SU-DHL-6 (cell line): Measurements from ENCODE around the gene RASGRP1.

ENCODE experiments used
- H2AFZ ChIP-seq: fragments of 200-600 bp; sonication (generic); 2 replicates; pipeline ENCODE4 v1.6.1; 2014; ENCODE audit warnings: low read depth, mild to moderate bottlenecking, moderate library complexity, mixed read lengths, antibody characterized with exemption, low read length; ENCODE audit not compliant: severe bottlenecking
- H3F3A ChIP-seq: fragments of 200-600 bp; shearing (Covaris generic); 2 replicates; pipeline ENCODE4 v1.6.0; 2016; ENCODE audit warnings: antibody characterized with exemption, mild to moderate bottlenecking; ENCODE audit not compliant: insufficient read depth
- H3K27ac ChIP-seq: fragments of 200-600 bp; sonication (generic); 2 replicates; pipeline ENCODE4 v1.5.1; 2016; ENCODE audit warnings: low read depth, mild to moderate bottlenecking, low read length, moderate library complexity, mixed read lengths
- H3K27me3 ChIP-seq: fragments of 200-600 bp; sonication (generic), shearing (Covaris generic); 2 replicates; pipeline ENCODE4 v1.6.0; 2014; ENCODE audit warnings: mild to moderate bottlenecking, low read length
- H3K36me3 ChIP-seq: fragments of 200-600 bp; sonication (generic); 2 replicates; pipeline ENCODE4 v1.6.1; 2014; ENCODE audit warnings: mild to moderate bottlenecking, low read length, mixed read lengths
- H3K4me2 ChIP-seq: fragments of 300-600, 200-600 bp; shearing (Covaris generic), sonication (generic); 2 replicates; pipeline ENCODE4 v1.6.0; 2014; ENCODE audit warnings: low read length, low read depth, mild to moderate bottlenecking; ENCODE audit not compliant: poor library complexity, severe bottlenecking
- H3K4me3 ChIP-seq: fragments of 200-600 bp; sonication (generic); 2 replicates; pipeline ENCODE4 v1.5.1; 2014; ENCODE audit warnings: antibody characterized with exemption, low read length, mild to moderate bottlenecking, mixed read lengths; ENCODE audit not compliant: insufficient read depth, poor library complexity, severe bottlenecking
- H3K79me2 ChIP-seq: fragments of 200-600 bp; sonication (generic); 2 replicates; pipeline ENCODE4 v1.6.1; 2014; ENCODE audit warnings: mild to moderate bottlenecking, low read length, moderate library complexity; ENCODE audit not compliant: insufficient read depth
- H3K9ac ChIP-seq: fragments of 200-600 bp; sonication (generic); 2 replicates; pipeline ENCODE4 v1.7.0; 2014; ENCODE audit warnings: mild to moderate bottlenecking, low read length
- H3K9me2 ChIP-seq: fragments of 200-600 bp; sonication (generic); replicated peaks from 2 replicates; pipeline ENCODE4 v1.6.1; 2014; ENCODE audit warnings: low read length; ENCODE audit not compliant: insufficient read depth
- H3K9me3 ChIP-seq: fragments of 200-600 bp; sonication (generic); 2 replicates; pipeline ENCODE4 v1.6.1; 2014; ENCODE audit warnings: low read length, mixed read lengths; ENCODE audit not compliant: insufficient read depth
- H4K20me1 ChIP-seq: fragments of 200-600 bp; sonication (generic); 2 replicates; pipeline ENCODE4 v1.6.1; 2014; ENCODE audit warnings: low read depth, mild to moderate bottlenecking, antibody characterized with exemption, low read length, moderate library complexity, mixed read lengths
- CTCF ChIP-seq: fragments of 200-600 bp; sonication (generic); IDR thresholded peaks from one replicate; pipeline ENCODE4 v1.5.1; 2017; ENCODE audit warnings: antibody characterized with exemption, mild to moderate bottlenecking, low read length, moderate library complexity; ENCODE audit not compliant: insufficient read depth, poor library complexity, severe bottlenecking
- EZH2phosphoT487 ChIP-seq: fragments of 200-600 bp; sonication (generic), shearing (Covaris generic); conservative IDR thresholded peaks from 2 replicates; pipeline ENCODE4 v1.6.1; 2018; ENCODE audit warnings: mild to moderate bottlenecking, antibody characterized with exemption, low read length, moderate library complexity, mixed read lengths

Gene RASGRP1

GRCh38 chr15:38458646-38459045 lies 106.0 kb downstream of the RASGRP1 start:
- H3K27ac ChIP-seq: no peak overlapping the region
- H3K4me3 ChIP-seq: no peak overlapping the region
- H3K4me2 ChIP-seq: no peak overlapping the region
- H3K9me2 ChIP-seq: no peaks in the 10 kb centered on the region
- H3K79me2 ChIP-seq: peaks cover 93% of the 10 kb centered on the region
- no peaks in the 10 kb centered on the region for H3F3A ChIP-seq
- H4K20me1 ChIP-seq: peaks cover 14% of the 10 kb centered on the region; the same call in 1 of the 2 replicates
- H2AFZ ChIP-seq: no peak overlapping the region
- H3K9me3 ChIP-seq: no peaks in the 10 kb centered on the region
- no peaks in the 10 kb centered on the region for H3K27me3 ChIP-seq
- TF ChIP-seq EZH2phosphoT487 (no peak), CTCF (no peak)
- H3K36me3 ChIP-seq: no peaks in the 10 kb centered on the region
- H3K9ac ChIP-seq: no peak overlapping the region

- no peak overlapping the region for H3K27ac ChIP-seq
- H3K9ac ChIP-seq: peak overlapping the region; percentile 82
- H3K4me3 ChIP-seq: peak overlapping the region; percentile 82
- H3K79me2 ChIP-seq: peaks cover 60% of the 10 kb centered on the region
- no peaks in the 10 kb centered on the region for H3K36me3 ChIP-seq
- H2AFZ ChIP-seq: no peak overlapping the region
- no peak for TF ChIP-seq EZH2phosphoT487
- TF ChIP-seq CTCF: no peak
- H3K4me2 ChIP-seq: peak overlapping the region; percentile 69
- no peaks in the 10 kb centered on the region for H3K9me2 ChIP-seq
- no peaks in the 10 kb centered on the region for H3F3A ChIP-seq
- H4K20me1 ChIP-seq: peaks cover 6% of the 10 kb centered on the region; the same call in 1 of the 2 replicates
- H3K27me3 ChIP-seq: no peaks in the 10 kb centered on the region
- no peaks in the 10 kb centered on the region for H3K9me3 ChIP-seq
Measured at GRCh38 chr15:38455092-38455491, 109.5 kb downstream of the RASGRP1 start.

- Histone ChIP-seq H3K27me3 (no peaks in the 10 kb centered on the region), H3K27ac (peak overlapping the region; percentile 60), H4K20me1 (peaks cover 6% of the 10 kb centered on the region; the same call in 1 of the 2 replicates), H3K4me2 (peak overlapping the region; percentile 69), H3F3A (no peaks in the 10 kb centered on the region), H3K36me3 (no peaks in the 10 kb centered on the region), H2AFZ (peak overlapping the region; percentile 95), H3K9me3 (no peaks in the 10 kb centered on the region), H3K4me3 (peak overlapping the region; percentile 82), H3K9ac (peak overlapping the region; percentile 82), H3K9me2 (no peaks in the 10 kb centered on the region), H3K79me2 (peaks cover 56% of the 10 kb centered on the region)
- TF ChIP-seq CTCF (no peak), EZH2phosphoT487 (no peak)
Measured at GRCh38 chr15:38454696-38455090, 109.9 kb downstream of the RASGRP1 start.
